IPS-18c (cell line): ENCODE data around the gene GZMA.

Source experiments
- H3K4me3 ChIP-seq: 2 replicates; pipeline ENCODE4 v1.7.0; 2013; ENCODE audit warnings: low read depth, mild to moderate bottlenecking, low read length, moderate library complexity; ENCODE audit not compliant: insufficient read depth
- H3K9me3 ChIP-seq: one replicate; pipeline ENCODE4 v1.6.1; 2013; ENCODE audit warnings: mild to moderate bottlenecking, low read length, moderate library complexity; ENCODE audit not compliant: control insufficient read depth, insufficient read depth

The GZMA gene

DNA sequence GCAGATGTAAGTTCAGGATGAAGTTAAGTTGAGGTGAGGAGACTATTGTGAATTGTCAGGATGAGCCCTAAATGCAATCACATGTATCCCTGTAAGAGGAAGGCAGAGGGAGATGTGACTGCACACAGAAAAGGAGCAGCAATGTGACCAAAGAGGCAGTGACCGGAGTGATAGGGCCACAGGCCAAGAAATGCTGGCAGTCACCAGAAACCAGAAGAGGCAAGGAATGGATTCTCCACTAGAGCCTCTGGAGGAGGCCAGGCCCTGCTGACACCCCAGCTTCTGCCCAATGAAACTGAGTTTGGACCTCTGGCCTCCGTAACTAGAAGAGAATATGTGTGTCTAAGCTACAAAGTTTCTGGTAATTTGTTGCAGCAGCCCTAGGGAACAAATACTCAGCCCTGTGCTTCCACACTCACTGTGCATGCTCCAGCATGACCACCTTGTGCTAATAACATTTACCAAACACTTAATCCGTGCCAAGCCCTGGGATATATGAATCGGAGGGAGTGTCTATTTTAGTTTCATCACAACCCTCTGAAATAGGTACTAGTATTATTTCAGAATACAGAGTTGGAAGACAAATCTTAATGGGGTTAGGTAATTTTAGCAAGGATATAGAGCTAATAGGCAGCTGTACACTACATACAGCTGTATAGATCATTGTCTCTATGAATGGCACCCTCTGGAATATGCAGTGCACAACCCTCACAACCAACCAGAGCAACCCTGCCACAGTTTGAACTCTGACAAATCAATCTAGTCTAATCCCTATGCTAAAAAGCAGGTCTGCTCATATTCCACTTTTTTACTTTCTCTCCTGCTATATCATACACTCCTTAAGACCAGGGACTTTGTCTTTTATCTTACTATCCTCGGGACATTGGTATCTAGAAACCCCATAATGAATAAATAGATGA, 49.7 kb downstream of the GZMA start:
- no peaks in the 10 kb centered on the region for H3K9me3 ChIP-seq
- H3K4me3 ChIP-seq: no peak overlapping the region

- no peaks in the 10 kb centered on the region for H3K9me3 ChIP-seq
- no peak overlapping the region for H3K4me3 ChIP-seq
Measured at GRCh38 chr5:55154873-55155272, 52.4 kb downstream of the GZMA start.
